HepG2 (cell line): ENCODE data around the gene NPHP4. TPM values are rescaled to one million over a fixed set of nuclear protein-coding genes. Genes with fewer than 3 reads are reported as not detected.

Experiments used
- ATAC-seq: fragments of 200-7000 bp; cut with Tn5 transposase; 3 replicates; pipeline ENCODE4 v1.9.1; 2020; ENCODE audit warnings: mild to moderate bottlenecking, moderate library complexity
- BruUV-seq: library from RNA; stranded (reverse); fragments of 400-500 nt; replicated peaks from 2 replicates; lab custom pipeline; 2021; lab: Mats Ljungman, UMichigan
- CTCF ChIA-PET: fragments of 300-600 bp; formaldehyde crosslinking; extraction: SDS; loops from one replicate; lab custom pipeline; 2021; ENCODE audit warnings: low total read pairs, inconsistent platforms, low intra/inter-chr PET ratio; lab: Yijun Ruan, JAX
- POLR2A ChIA-PET: fragments of 350-600 bp; sonication (Branson Sonifier 250); formaldehyde crosslinking; loops from one replicate; lab custom pipeline; 2020; ENCODE audit warnings: antibody characterized with exemption, inconsistent platforms; lab: Yijun Ruan, JAX
- DNase-seq: peaks from one replicate; pipeline ENCODE4 v3.0.0-alpha.2; 2015; ENCODE audit warnings: low spot score
- FAIRE-seq: peaks from 3 replicates; lab custom pipeline; 2011; peaks lifted over from hg19 to GRCh38; lab: Jason Lieb, UNC
- H2AFZ ChIP-seq: one replicate; pipeline ENCODE4 v1.6.1; 2011; ENCODE audit warnings: low read length, inconsistent platforms
- H3K27ac ChIP-seq: fragments of 300-600 bp; 3 replicates; pipeline ENCODE4 v1.8.0; 2011; ENCODE audit warnings: mixed run types, mild to moderate bottlenecking, mixed read lengths, low read length, inconsistent platforms; ENCODE audit not compliant: insufficient read depth; ENCODE audit errors: extremely low read length
- H3K27me3 ChIP-seq, 2 experiments: fragments of 200-600 bp in 1 of 2; 2 replicates in 1 of 2; 3 replicates in 1 of 2; pipeline versions ENCODE4 v1.6.0 to v1.8.0; 2011; ENCODE audit warnings: low read length in 2 of 2, mild to moderate bottlenecking in 2 of 2, moderate library complexity in 2 of 2, inconsistent platforms in 1 of 2; ENCODE audit not compliant: insufficient read depth in 2 of 2, control insufficient read depth in 1 of 2
- H3K36me3 ChIP-seq, 2 experiments: fragments of 200-600 bp in 1 of 2; replicated peaks in 1 of 2; 2 replicates in 1 of 2; 3 replicates in 1 of 2; pipeline versions ENCODE4 v1.5.1 to v1.8.0; 2011; ENCODE audit warnings: low read length in 2 of 2, inconsistent platforms in 1 of 2; ENCODE audit not compliant: insufficient read depth in 2 of 2, control insufficient read depth in 1 of 2
- H3K4me1 ChIP-seq: 2 replicates; pipeline ENCODE4 v1.5.1; 2012; ENCODE audit warnings: low read length, inconsistent platforms; ENCODE audit not compliant: insufficient read depth
- H3K4me2 ChIP-seq: 2 replicates; pipeline ENCODE4 v1.6.0; 2011; ENCODE audit warnings: low read depth, low read length, inconsistent platforms
- H3K4me3 ChIP-seq, 3 experiments: fragments of 200-600 bp in 1 of 3; sonication (generic), shearing (Covaris generic) in 1 of 3; replicated peaks in 1 of 3; 2 replicates each; pipeline ENCODE4 v1.5.1; 2011 to 2016; ENCODE audit warnings: low read length in 3 of 3, inconsistent platforms in 2 of 3, low read depth in 2 of 3, mild to moderate bottlenecking in 2 of 3, control low read depth in 1 of 3, mixed read lengths in 1 of 3; ENCODE audit not compliant: insufficient read depth in 1 of 3
- H3K79me2 ChIP-seq: one replicate; pipeline ENCODE4 v1.6.1; 2011; ENCODE audit warnings: low read length, inconsistent platforms; ENCODE audit not compliant: insufficient read depth
- H3K9ac ChIP-seq: 2 replicates; pipeline ENCODE4 v1.6.0; 2011; ENCODE audit warnings: mild to moderate bottlenecking, low read depth, low read length, inconsistent platforms; ENCODE audit not compliant: insufficient read depth
- H3K9me3 ChIP-seq: 2 replicates; pipeline ENCODE4 v1.5.1; 2012; ENCODE audit warnings: mild to moderate bottlenecking, low read length
- H4K20me1 ChIP-seq: 2 replicates; pipeline ENCODE4 v1.6.0; 2011; ENCODE audit warnings: inconsistent platforms, mild to moderate bottlenecking, low read length, moderate library complexity; ENCODE audit not compliant: insufficient read depth
- HMG20B ChIP-seq: conservative IDR thresholded peaks from 2 replicates; pipeline ENCODE4 v1.6.1; 2016; ENCODE audit warnings: missing genetic modification reagents, missing compliant biosample characterization
- HNRNPH1 ChIP-seq: fragments of 200-400 bp; formaldehyde crosslinking; optimal IDR thresholded peaks from 2 replicates; pipeline ENCODE3; 2017; ENCODE audit warnings: mild to moderate bottlenecking, low read depth, low read length
- HOXA3 ChIP-seq: sonication (generic); formaldehyde crosslinking; IDR thresholded peaks from 2 replicates; pipeline ENCODE4 v1.5.0; 2020; ENCODE audit warnings: missing genetic modification reagents
- KDM4B ChIP-seq: sonication (generic); formaldehyde crosslinking; IDR thresholded peaks from 2 replicates; pipeline ENCODE4 v1.4.0; 2020; ENCODE audit warnings: missing genetic modification reagents
- NFE2 ChIP-seq: sonication (generic); formaldehyde crosslinking; IDR thresholded peaks from 2 replicates; pipeline ENCODE4 v1.4.0; 2020; ENCODE audit warnings: missing genetic modification reagents
- NONO ChIP-seq, 2 experiments: fragments of 450-650 bp in 1 of 2; sonication (generic) in 1 of 2; formaldehyde crosslinking in 1 of 2; IDR thresholded peaks in 1 of 2; conservative IDR thresholded peaks in 1 of 2; 2 replicates each; pipeline versions ENCODE4 v1.6.1 to v1.8.0; 2017 to 2022; ENCODE audit warnings: mild to moderate bottlenecking in 1 of 2, missing genetic modification reagents in 1 of 2, moderate library complexity in 1 of 2
- POLR2AphosphoS5 ChIP-seq: IDR thresholded peaks from 2 replicates; pipeline ENCODE4 v1.6.1; 2012; ENCODE audit warnings: low read depth, low read length
- RFXAP ChIP-seq: sonication (generic); formaldehyde crosslinking; IDR thresholded peaks from 2 replicates; pipeline ENCODE4 v1.4.0; 2020; ENCODE audit warnings: missing genetic modification reagents, borderline replicate concordance
- RXRA ChIP-seq: sonication (generic); formaldehyde crosslinking; IDR thresholded peaks from 2 replicates; pipeline ENCODE4 v1.5.1; 2020; ENCODE audit warnings: missing genetic modification reagents
- SP140L ChIP-seq: sonication (generic); formaldehyde crosslinking; IDR thresholded peaks from 2 replicates; pipeline ENCODE4 v1.4.0; 2020; ENCODE audit warnings: missing genetic modification reagents, borderline replicate concordance
- ZNF225 ChIP-seq: sonication (generic); formaldehyde crosslinking; IDR thresholded peaks from 2 replicates; pipeline ENCODE4 v1.4.0; 2020; ENCODE audit warnings: mild to moderate bottlenecking, missing genetic modification reagents
- ZNF451 ChIP-seq: sonication (generic); formaldehyde crosslinking; IDR thresholded peaks from 2 replicates; pipeline ENCODE4 v1.5.0; 2020; ENCODE audit warnings: mild to moderate bottlenecking, missing genetic modification reagents
- ZNF558 ChIP-seq: sonication (generic); formaldehyde crosslinking; IDR thresholded peaks from 2 replicates; pipeline ENCODE4 v1.9.0; 2022; ENCODE audit warnings: mild to moderate bottlenecking, missing genetic modification reagents, borderline replicate concordance
- ZNF564 ChIP-seq: sonication (generic); formaldehyde crosslinking; IDR thresholded peaks from 2 replicates; pipeline ENCODE4 v1.8.1; 2023; ENCODE audit warnings: mild to moderate bottlenecking, missing genetic modification reagents
- WGBS: methylation state at CpG from one replicate; pipeline ENCODE4 v1.1.6; 2017; ENCODE audit warnings: low lambda C conversion rate; 5-methylcytosine and 5-hydroxymethylcytosine counted together
- in situ Hi-C: cut with HindIII; loops from 2 replicates; pipeline ENCODE4 v1.10.0; 2017; ENCODE audit warnings: low pct_unique_long_range_greater_than_20kb; ENCODE audit not compliant: extremely low pct_ligation_motif_present
- intact Hi-C: fragments of 100-400 bp; cut with micrococcal nuclease; formaldehyde crosslinking; loops from one replicate; pipeline ENCODE4 v1.10.0; 2022; ENCODE audit not compliant: unreplicated experiment
- polyA plus RNA-seq, 8 experiments: library from polyadenylated mRNA; depleted of rRNA in 3 of 8; stranded (reverse) in 7 of 8; unstranded in 1 of 8; fragments of >200 nt; fragmentation: Illumina TruSeq in 4 of 8; extraction: Trizol in 4 of 8; gene quantifications; 2 replicates each; pipeline versions ENCODE4 v1.2.1 to v1.2.3, GENCODE V29; 2011 to 2016; ENCODE audit warnings: low read depth in 4 of 8, missing spikeins in 1 of 8, mixed read lengths in 1 of 8; ENCODE audit not compliant: insufficient read depth in 1 of 8
- total RNA-seq, 5 experiments: library from RNA; depleted of rRNA; stranded (reverse); fragments of >200 nt; fragmentation: Illumina TruSeq; extraction: Trizol; gene quantifications; 2 replicates each; pipeline ENCODE4 v1.2.3, GENCODE V29; 2016; ENCODE audit warnings: low read depth in 1 of 5
- TF ChIP-seq, protein P1 (sequence below): sonication (generic); formaldehyde crosslinking; IDR thresholded peaks from 2 replicates; pipeline ENCODE4 v1.4.0; 2020; ENCODE audit warnings: missing genetic modification reagents
- TF ChIP-seq, protein P2 (sequence below): sonication (generic); formaldehyde crosslinking; IDR thresholded peaks from 2 replicates; pipeline ENCODE4 v1.9.0; 2022; ENCODE audit warnings: low read depth, missing genetic modification reagents

The NPHP4 gene
- total and polyA plus RNA-seq, 2 of the 13 experiments (the other 11 are each of a cell fraction or from before 2014, with no cell fraction given), result 4.4 to 6.8 TPM

DNA sequence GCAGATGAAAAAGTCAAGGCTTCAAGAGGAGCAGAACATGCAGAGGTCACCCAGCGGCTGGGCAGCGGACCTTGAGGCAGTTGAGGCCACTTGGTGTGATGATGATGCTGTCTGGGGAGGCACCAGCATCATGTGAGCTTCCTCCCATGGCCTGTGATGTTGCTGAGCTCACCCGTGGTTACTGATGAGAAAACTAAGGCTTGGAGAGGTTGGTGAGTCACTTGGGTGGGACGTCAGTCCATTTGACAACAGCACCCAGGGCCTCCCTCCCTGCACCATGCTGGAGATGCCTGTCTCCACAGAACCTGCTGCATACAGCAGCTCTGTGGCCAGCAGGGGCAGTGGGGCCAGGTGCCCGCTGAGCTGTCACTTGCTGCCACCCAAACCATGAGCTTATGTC is 146.8 kb downstream of the NPHP4 start (continued):
- TF ChIP-seq, protein P1, sequence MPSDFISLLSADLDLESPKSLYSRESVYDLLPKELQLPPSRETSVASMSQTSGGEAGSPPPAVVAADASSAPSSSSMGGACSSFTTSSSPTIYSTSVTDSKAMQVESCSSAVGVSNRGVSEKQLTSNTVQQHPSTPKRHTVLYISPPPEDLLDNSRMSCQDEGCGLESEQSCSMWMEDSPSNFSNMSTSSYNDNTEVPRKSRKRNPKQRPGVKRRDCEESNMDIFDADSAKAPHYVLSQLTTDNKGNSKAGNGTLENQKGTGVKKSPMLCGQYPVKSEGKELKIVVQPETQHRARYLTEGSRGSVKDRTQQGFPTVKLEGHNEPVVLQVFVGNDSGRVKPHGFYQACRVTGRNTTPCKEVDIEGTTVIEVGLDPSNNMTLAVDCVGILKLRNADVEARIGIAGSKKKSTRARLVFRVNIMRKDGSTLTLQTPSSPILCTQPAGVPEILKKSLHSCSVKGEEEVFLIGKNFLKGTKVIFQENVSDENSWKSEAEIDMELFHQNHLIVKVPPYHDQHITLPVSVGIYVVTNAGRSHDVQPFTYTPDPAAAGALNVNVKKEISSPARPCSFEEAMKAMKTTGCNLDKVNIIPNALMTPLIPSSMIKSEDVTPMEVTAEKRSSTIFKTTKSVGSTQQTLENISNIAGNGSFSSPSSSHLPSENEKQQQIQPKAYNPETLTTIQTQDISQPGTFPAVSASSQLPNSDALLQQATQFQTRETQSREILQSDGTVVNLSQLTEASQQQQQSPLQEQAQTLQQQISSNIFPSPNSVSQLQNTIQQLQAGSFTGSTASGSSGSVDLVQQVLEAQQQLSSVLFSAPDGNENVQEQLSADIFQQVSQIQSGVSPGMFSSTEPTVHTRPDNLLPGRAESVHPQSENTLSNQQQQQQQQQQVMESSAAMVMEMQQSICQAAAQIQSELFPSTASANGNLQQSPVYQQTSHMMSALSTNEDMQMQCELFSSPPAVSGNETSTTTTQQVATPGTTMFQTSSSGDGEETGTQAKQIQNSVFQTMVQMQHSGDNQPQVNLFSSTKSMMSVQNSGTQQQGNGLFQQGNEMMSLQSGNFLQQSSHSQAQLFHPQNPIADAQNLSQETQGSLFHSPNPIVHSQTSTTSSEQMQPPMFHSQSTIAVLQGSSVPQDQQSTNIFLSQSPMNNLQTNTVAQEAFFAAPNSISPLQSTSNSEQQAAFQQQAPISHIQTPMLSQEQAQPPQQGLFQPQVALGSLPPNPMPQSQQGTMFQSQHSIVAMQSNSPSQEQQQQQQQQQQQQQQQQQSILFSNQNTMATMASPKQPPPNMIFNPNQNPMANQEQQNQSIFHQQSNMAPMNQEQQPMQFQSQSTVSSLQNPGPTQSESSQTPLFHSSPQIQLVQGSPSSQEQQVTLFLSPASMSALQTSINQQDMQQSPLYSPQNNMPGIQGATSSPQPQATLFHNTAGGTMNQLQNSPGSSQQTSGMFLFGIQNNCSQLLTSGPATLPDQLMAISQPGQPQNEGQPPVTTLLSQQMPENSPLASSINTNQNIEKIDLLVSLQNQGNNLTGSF (CRISPR knock-in tag), result no peak
- TF ChIP-seq HMG20B (CRISPR knock-in tag) (no peak), HOXA3 (CRISPR knock-in tag) (no peak), ZNF558 (no peak), POLR2AphosphoS5 (no peak)

DNA sequence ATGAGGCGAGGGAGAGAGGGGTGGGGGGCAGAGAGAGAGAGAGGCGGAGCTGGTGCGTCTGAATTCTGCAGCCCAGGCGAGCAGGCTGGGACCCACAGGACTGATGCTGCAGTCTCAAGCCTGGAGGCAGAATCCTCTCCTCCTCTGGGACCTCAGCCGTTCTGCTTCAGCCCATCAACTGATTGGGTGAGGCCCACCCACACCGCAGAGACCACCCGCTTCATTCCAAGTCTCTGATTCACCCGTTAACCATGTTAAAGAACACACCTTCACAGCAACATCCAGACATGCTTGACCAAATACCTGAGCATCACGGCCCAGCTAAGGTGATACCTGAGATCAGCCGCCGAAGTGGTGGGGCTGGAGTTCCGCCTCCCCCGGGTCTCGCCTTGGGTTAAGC is 147.8 kb downstream of the NPHP4 start:
- H3K9ac ChIP-seq, result no peak overlapping the region
- in situ Hi-C loops, result no loop called here
- no peaks in the 10 kb centered on the region for H3K36me3 ChIP-seq
- no peak overlapping the region for H2AFZ ChIP-seq
- ATAC-seq (no peak), DNase-seq (no peak), FAIRE-seq (no peak)
- H3K27ac ChIP-seq, result no peak overlapping the region
- H3K4me2 ChIP-seq, result no peak overlapping the region
- no peak overlapping the region for H3K4me3 ChIP-seq
- H3K9me3 ChIP-seq, result no peaks in the 10 kb centered on the region
- WGBS, result 51% methylated on average over 11 of the region's 14 CpGs
- no peaks in the 10 kb centered on the region; the same call in 1 of the 2 replicates for H4K20me1 ChIP-seq
- BruUV-seq, result no TSS peak
- CTCF ChIA-PET, result no interaction called here
- intact Hi-C loops, result no loop called here
- no peaks in the 10 kb centered on the region for H3K79me2 ChIP-seq
- POLR2A ChIA-PET, result no interaction called here
- H3K4me1 ChIP-seq, result no peaks in the 10 kb centered on the region
- peaks cover 8 to 38% of the 10 kb centered on the region in 2 experiments; a peak in 4 of 5 replicates for H3K27me3 ChIP-seq
- TF ChIP-seq RFXAP (no peak), HNRNPH1 (no peak), RXRA (CRISPR knock-in tag) (no peak), NFE2 (CRISPR knock-in tag) (no peak), ZNF225 (CRISPR knock-in tag) (no peak), SP140L (CRISPR knock-in tag) (no peak), ZNF451 (CRISPR knock-in tag) (no peak), NONO (IDR thresholded peaks at IDR 0.05) (no peak), NONO (CRISPR knock-in tag; conservative IDR thresholded peaks at IDR 0.05) (no peak), KDM4B (CRISPR knock-in tag) (no peak), ZNF564 (no peak)
- TF ChIP-seq, protein P2, sequence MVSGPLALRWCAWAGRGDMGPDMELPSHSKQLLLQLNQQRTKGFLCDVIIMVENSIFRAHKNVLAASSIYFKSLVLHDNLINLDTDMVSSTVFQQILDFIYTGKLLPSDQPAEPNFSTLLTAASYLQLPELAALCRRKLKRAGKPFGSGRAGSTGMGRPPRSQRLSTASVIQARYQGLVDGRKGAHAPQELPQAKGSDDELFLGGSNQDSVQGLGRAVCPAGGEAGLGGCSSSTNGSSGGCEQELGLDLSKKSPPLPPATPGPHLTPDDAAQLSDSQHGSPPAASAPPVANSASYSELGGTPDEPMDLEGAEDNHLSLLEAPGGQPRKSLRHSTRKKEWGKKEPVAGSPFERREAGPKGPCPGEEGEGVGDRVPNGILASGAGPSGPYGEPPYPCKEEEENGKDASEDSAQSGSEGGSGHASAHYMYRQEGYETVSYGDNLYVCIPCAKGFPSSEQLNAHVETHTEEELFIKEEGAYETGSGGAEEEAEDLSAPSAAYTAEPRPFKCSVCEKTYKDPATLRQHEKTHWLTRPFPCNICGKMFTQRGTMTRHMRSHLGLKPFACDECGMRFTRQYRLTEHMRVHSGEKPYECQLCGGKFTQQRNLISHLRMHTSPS (CRISPR knock-in tag), result no peak
